Transverse colon (tissue), 4 donors: ENCODE measurements around the gene PSORS1C2. TPM values are rescaled to one million over a fixed set of nuclear protein-coding genes. Genes with fewer than 3 reads are reported as not detected.

Experiments used
- DNase-seq: peaks from one replicate; pipeline ENCODE4 v3.0.0-alpha.2; 2019
- H3K27ac ChIP-seq, 4 donors: fragments of 200-600 bp; sonication (generic); 2 replicates each; pipeline ENCODE4 v1.5.1; 2016 to 2018; ENCODE audit warnings: inconsistent platforms in 4 of 4
- H3K27me3 ChIP-seq: fragments of 200-600 bp; sonication (generic); 2 replicates; pipeline ENCODE4 v1.5.1; 2017; ENCODE audit warnings: inconsistent platforms
- H3K36me3 ChIP-seq, 4 donors: fragments of 200-600 bp; sonication (generic); 2 replicates each; pipeline ENCODE4 v1.5.1; 2017 to 2019; ENCODE audit warnings: inconsistent platforms in 4 of 4
- H3K4me1 ChIP-seq, 4 donors: fragments of 200-600 bp; sonication (generic); 2 replicates each; pipeline ENCODE4 v1.5.1; 2017 to 2020; ENCODE audit warnings: inconsistent platforms in 4 of 4
- H3K4me3 ChIP-seq, 4 donors: fragments of 200-600 bp; sonication (generic); 1 replicate in 1 of 4; 2 replicates in 3 of 4; pipeline versions ENCODE4 v1.5.1 to v1.6.1; 2017 to 2019; ENCODE audit warnings: inconsistent platforms in 4 of 4
- H3K9me3 ChIP-seq, 2 donors: fragments of 200-600 bp; sonication (generic); 2 replicates each; pipeline ENCODE4 v1.5.1; 2017 to 2019; ENCODE audit warnings: inconsistent platforms in 2 of 2
- EP300 ChIP-seq: sonication (generic); formaldehyde crosslinking; IDR thresholded peaks from one replicate; pipeline ENCODE4 v1.6.1; 2017; ENCODE audit warnings: antibody characterized with exemption, low read depth
- POLR2A ChIP-seq: fragments of 450-650 bp; IDR thresholded peaks from one replicate; pipeline ENCODE4 v1.6.1; 2016; ENCODE audit warnings: antibody characterized with exemption, mild to moderate bottlenecking, moderate library complexity
- POLR2AphosphoS5 ChIP-seq, 3 donors: sonication (generic); formaldehyde crosslinking; IDR thresholded peaks; one replicate each; pipeline ENCODE4 v1.6.1; 2016; ENCODE audit warnings: antibody characterized with exemption in 3 of 3
- WGBS, 2 donors: methylation state at CpG; one replicate each; pipeline ENCODE4 v1.1.5; 2018; ENCODE audit warnings: low coverage in 1 of 2; 5-methylcytosine and 5-hydroxymethylcytosine counted together
- in situ Hi-C, 4 donors: fragments of 200-750 bp; cut with MboI; loops; one replicate each; pipeline versions ENCODE4 v1.15.0 to v1.15.1; 2017; ENCODE audit warnings: low sequenced_read_pairs in 3 of 4, low pct_ligation_motif_present in 1 of 4, low pct_unique_long_range_greater_than_20kb in 1 of 4
- intact Hi-C: fragments of 100-400 bp; cut with DNase I; formaldehyde crosslinking; loops from one replicate; pipeline ENCODE4 v1.15.1; 2023; ENCODE audit warnings: low total_unique reads
- total RNA-seq, 4 donors: library from RNA; depleted of rRNA; stranded (reverse); fragments of >200 nt; gene quantifications; one replicate each; pipeline ENCODE4 v1.1.0, GENCODE V29; 2016
- TF ChIP-seq, protein P1 (sequence below), 5 experiments: fragments of 200-600 bp in 3 of 5; fragments of 450-650 bp in 2 of 5; sonication (generic) in 3 of 5; IDR thresholded peaks; 1 replicate in 2 of 5; 2 replicates in 3 of 5; pipeline ENCODE4 v1.5.1; 2016 to 2017; ENCODE audit warnings: antibody characterized with exemption in 5 of 5, inconsistent platforms in 3 of 5, mild to moderate bottlenecking in 2 of 5, moderate library complexity in 1 of 5

PSORS1C2 gene
- total RNA-seq, 4 donors from 2014 or later, result not detected

DNA sequence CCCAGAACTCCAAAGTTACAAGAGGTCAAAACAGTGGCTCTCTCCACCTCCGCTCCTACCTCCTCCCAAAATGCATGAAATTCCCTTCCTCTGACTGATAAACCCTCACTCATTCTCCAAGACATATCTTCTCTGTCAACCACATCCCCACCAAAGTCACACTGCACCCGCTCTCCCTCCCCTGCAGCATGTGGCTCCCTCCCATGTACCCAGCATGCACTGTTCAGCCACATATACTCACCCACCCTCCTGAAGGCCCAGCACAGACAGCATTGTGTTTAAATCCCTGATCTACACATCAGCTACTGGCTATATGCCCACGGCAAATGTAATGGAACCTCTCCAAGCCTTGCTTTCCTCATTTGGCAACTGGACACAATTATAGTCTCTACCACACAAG lies 37.1 kb upstream of the PSORS1C2 start:
- intact Hi-C loops, result no loop called here
- H3K4me1 ChIP-seq, result peaks cover 4 to 17% (median 11%) of the 10 kb centered on the region in 4 donors

DNA sequence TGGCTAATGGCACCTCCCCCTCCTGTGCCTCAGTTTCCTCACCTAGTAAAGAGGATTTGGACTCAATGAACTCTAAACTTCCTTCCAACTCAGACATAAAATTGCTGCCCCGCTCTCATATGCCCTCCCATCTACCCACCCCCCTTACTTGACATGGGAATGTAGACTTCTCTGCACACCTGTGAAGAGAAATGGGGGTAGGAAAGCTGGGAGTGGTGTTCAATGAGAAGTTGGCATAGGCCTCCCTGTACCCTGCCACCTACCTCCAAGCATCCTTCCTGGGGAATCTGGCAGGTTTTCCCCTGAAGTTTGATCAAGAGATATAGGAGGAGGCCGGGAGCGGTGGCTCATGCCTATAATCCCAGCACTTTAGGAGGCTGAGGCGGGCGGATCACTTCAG lies 35.5 kb upstream of the PSORS1C2 start:
- Histone ChIP-seq H3K27ac (no peak overlapping the region), H3K9me3 (no peaks in the 10 kb centered on the region), H3K36me3 (no peaks in the 10 kb centered on the region), H3K4me1 (peaks cover 4 to 11% (median 10%) of the 10 kb centered on the region in 4 donors), H3K27me3 (no peaks in the 10 kb centered on the region), H3K4me3 (no peak overlapping the region)
- in situ Hi-C loops, result no loop called here
- TF ChIP-seq, protein P1, sequence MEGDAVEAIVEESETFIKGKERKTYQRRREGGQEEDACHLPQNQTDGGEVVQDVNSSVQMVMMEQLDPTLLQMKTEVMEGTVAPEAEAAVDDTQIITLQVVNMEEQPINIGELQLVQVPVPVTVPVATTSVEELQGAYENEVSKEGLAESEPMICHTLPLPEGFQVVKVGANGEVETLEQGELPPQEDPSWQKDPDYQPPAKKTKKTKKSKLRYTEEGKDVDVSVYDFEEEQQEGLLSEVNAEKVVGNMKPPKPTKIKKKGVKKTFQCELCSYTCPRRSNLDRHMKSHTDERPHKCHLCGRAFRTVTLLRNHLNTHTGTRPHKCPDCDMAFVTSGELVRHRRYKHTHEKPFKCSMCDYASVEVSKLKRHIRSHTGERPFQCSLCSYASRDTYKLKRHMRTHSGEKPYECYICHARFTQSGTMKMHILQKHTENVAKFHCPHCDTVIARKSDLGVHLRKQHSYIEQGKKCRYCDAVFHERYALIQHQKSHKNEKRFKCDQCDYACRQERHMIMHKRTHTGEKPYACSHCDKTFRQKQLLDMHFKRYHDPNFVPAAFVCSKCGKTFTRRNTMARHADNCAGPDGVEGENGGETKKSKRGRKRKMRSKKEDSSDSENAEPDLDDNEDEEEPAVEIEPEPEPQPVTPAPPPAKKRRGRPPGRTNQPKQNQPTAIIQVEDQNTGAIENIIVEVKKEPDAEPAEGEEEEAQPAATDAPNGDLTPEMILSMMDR (IDR thresholded peaks at IDR 0.05), result no peak
- no peak for TF ChIP-seq EP300
- no peak for TF ChIP-seq POLR2A
- no peak for TF ChIP-seq POLR2AphosphoS5 (IDR thresholded peaks at IDR 0.05)
- DNase-seq, result no peak
- WGBS, 2 donors, result 99% methylated on average over 5 of the region's 5 CpGs; no CpG with 5 or more reads in 1 of the 2 donors
- intact Hi-C loops, result no loop called here

More for the DNA sequence above, 37.1 kb upstream of the PSORS1C2 start:
- no peak for DNase-seq
- no peak overlapping the region for H3K27ac ChIP-seq
- in situ Hi-C loops, result no loop called here
- no peak overlapping the region for H3K4me3 ChIP-seq
- H3K36me3 ChIP-seq, result no peaks in the 10 kb centered on the region
- WGBS, 2 donors, result 80 to 84% methylated on average over 1 to 3 of the region's 3 CpGs
- H3K9me3 ChIP-seq, result no peaks in the 10 kb centered on the region
- TF ChIP-seq POLR2AphosphoS5 (IDR thresholded peaks at IDR 0.05), result no peak
- TF ChIP-seq EP300, result no peak
- TF ChIP-seq, protein P1 (IDR thresholded peaks at IDR 0.05), result no peak
- no peak for TF ChIP-seq POLR2A
- H3K27me3 ChIP-seq, result no peaks in the 10 kb centered on the region

DNA sequence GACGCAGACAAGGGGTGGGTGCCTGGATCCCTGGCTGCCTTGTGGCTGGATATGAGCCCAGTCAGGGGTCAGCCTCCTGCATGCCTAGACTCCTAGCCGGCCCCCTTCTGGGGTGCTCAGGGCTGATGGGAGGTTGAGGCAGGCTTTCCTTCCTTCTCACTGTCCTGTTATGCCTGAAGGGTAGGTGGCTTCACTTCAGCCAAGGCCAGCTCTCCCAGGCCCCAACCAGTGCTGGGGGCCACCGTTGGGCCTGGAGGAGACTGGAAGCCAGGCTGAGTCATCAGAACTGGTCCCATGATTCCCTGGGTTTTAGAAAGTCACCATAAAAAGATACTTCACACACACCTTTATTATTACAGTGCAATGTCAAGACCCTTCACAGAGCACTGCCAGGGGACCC lies 34.5 kb upstream of the PSORS1C2 start:
- 82% methylated on average over 3 of the region's 3 CpGs; no CpG with 5 or more reads in 1 of the 2 donors for WGBS, 2 donors
- Histone ChIP-seq H3K27me3 (no peaks in the 10 kb centered on the region), H3K36me3 (no peaks in the 10 kb centered on the region), H3K9me3 (no peaks in the 10 kb centered on the region), H3K27ac (no peak overlapping the region), H3K4me3 (no peak overlapping the region), H3K4me1 (peaks cover 0 to 2% (median under 1%) of the 10 kb centered on the region in 4 donors)
- intact Hi-C loops (no loop called here), in situ Hi-C loops (no loop called here)
- no peak for DNase-seq
- TF ChIP-seq POLR2AphosphoS5 (IDR thresholded peaks at IDR 0.05) (no peak), POLR2A (no peak), EP300 (no peak)
- TF ChIP-seq, protein P1 (IDR thresholded peaks at IDR 0.05), result no peak

DNA sequence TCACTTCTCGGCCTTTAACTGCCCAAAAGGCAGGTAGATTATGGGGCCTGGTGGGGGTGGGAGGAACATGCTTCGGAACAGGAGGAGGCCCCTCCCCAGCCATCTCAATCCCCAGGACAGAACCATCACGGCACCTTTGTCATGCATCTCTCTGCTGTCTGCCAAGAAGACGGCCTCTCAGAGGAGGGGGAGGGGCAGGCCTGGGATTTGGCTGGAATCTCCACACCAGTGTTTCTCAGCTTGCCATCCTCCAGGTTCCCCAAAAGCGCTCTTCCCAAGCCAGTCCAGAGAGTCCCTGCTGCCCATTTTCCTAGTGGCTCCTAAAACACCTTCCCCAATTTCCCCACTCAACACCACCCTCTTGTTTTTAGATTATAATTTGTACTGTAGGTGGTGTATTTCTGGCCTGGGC lies 34.1 kb upstream of the PSORS1C2 start:
- Histone ChIP-seq H3K4me3 (no peak overlapping the region), H3K4me1 (no peaks in the 10 kb centered on the region), H3K27ac (no peak overlapping the region), H3K9me3 (no peaks in the 10 kb centered on the region), H3K36me3 (no peaks in the 10 kb centered on the region), H3K27me3 (no peaks in the 10 kb centered on the region)
- WGBS, 2 donors, result 84% methylated on average over 5 of the region's 5 CpGs; no CpG with 5 or more reads in 1 of the 2 donors
- intact Hi-C loops, result no loop called here
- TF ChIP-seq, protein P1 (IDR thresholded peaks at IDR 0.05), result no peak
- no peak for TF ChIP-seq EP300
- no peak for TF ChIP-seq POLR2A
- in situ Hi-C loops, result no loop called here
- no peak for DNase-seq
